HG03097 (cell line): Measurements from ENCODE around the gene KAZN.

ENCODE experiments used
- ATAC-seq: cut with Tn5 transposase; IDR thresholded peaks from one replicate; pipeline ENCODE4 v1.9.1; 2021; ENCODE audit not compliant: unreplicated experiment, low FRiP score

Gene KAZN

GRCh38 chr1:14941864-14942263, 343.4 kb downstream of the KAZN start:
- no peak for ATAC-seq

GRCh38 chr1:14944471-14944985, 346.0 kb downstream of the KAZN start:
- no peak for ATAC-seq

- no peak for ATAC-seq
Measured at GRCh38 chr1:14945132-14946010, 346.9 kb downstream of the KAZN start.

- ATAC-seq, result no peak
Measured at GRCh38 chr1:14946011-14946359, 347.5 kb downstream of the KAZN start.

GRCh38 chr1:14946684-14947238, 348.3 kb downstream of the KAZN start:
- no peak for ATAC-seq

- ATAC-seq, result no peak
Measured at GRCh38 chr1:14947421-14947820, 348.9 kb downstream of the KAZN start.

GRCh38 chr1:14948112-14948652, 349.7 kb downstream of the KAZN start:
- no peak for ATAC-seq

GRCh38 chr1:14949270-14949835, 350.9 kb downstream of the KAZN start:
- no peak for ATAC-seq

GRCh38 chr1:14949836-14950713, 351.6 kb downstream of the KAZN start:
- no peak for ATAC-seq

- ATAC-seq, result no peak
Measured at GRCh38 chr1:14951766-14952165, 353.3 kb downstream of the KAZN start.

GRCh38 chr1:14952626-14953314, 354.3 kb downstream of the KAZN start:
- no peak for ATAC-seq

- ATAC-seq, result no peak
Measured at GRCh38 chr1:14954210-14954609, 355.7 kb downstream of the KAZN start.

GRCh38 chr1:14954930-14955329, 356.4 kb downstream of the KAZN start:
- no peak for ATAC-seq

- no peak for ATAC-seq
Measured at GRCh38 chr1:14955402-14955801, 356.9 kb downstream of the KAZN start.

GRCh38 chr1:14955976-14956375, 357.5 kb downstream of the KAZN start:
- ATAC-seq, result no peak

GRCh38 chr1:14956579-14957195, 358.2 kb downstream of the KAZN start:
- ATAC-seq, result no peak

GRCh38 chr1:14957375-14958098, 359.1 kb downstream of the KAZN start:
- no peak for ATAC-seq

GRCh38 chr1:14958249-14959058, 360.0 kb downstream of the KAZN start:
- no peak for ATAC-seq
